LNCaP clone FGC (cell line): ENCODE measurements around the gene LILRB4.

ENCODE experiments used
- DNase-seq: peaks from one replicate; pipeline ENCODE4 v3.0.0-alpha.2; 2011; ENCODE audit warnings: low read depth
- H3K4me3 ChIP-seq: 2 replicates; pipeline ENCODE4 v1.5.1; 2011; ENCODE audit warnings: mild to moderate bottlenecking, low read depth, low read length, control low read depth
- CTCF ChIP-seq: IDR thresholded peaks from 2 replicates; pipeline ENCODE4 v1.5.1; 2012; ENCODE audit warnings: mild to moderate bottlenecking; ENCODE audit not compliant: control insufficient read depth, insufficient read depth; ENCODE audit errors: extremely low read depth

The LILRB4 gene

GRCh38 chr19:54644056-54644455, 18.7 kb upstream of the LILRB4 start:
- TF ChIP-seq CTCF, result no peak
- no peak for DNase-seq
- no peak overlapping the region for H3K4me3 ChIP-seq

GRCh38 chr19:54646331-54646841, 16.4 kb upstream of the LILRB4 start:
- DNase-seq, result no peak
- TF ChIP-seq CTCF, result no peak
- H3K4me3 ChIP-seq, result no peak overlapping the region

GRCh38 chr19:54648129-54648528, 14.7 kb upstream of the LILRB4 start:
- no peak overlapping the region for H3K4me3 ChIP-seq
- DNase-seq, result no peak
- TF ChIP-seq CTCF, result no peak

GRCh38 chr19:54650108-54650655, 12.6 kb upstream of the LILRB4 start:
- no peak for DNase-seq
- TF ChIP-seq CTCF, result no peak
- no peak overlapping the region for H3K4me3 ChIP-seq

- peak; percentile 50 for TF ChIP-seq CTCF
- DNase-seq, result peak; percentile 22
Observed at GRCh38 chr19:54653181-54653809, 9.5 kb upstream of the LILRB4 start.

GRCh38 chr19:54654447-54655321, 8.1 kb upstream of the LILRB4 start:
- no peak overlapping the region for H3K4me3 ChIP-seq
- no peak for DNase-seq
- no peak for TF ChIP-seq CTCF

More at GRCh38 chr19:54653181-54653809, 9.5 kb upstream of the LILRB4 start:
- H3K4me3 ChIP-seq, result no peak overlapping the region
